GM06990 (cell line): Measurements from ENCODE around the gene CDK13.
"Not testable (repeated sequence)": the region's sequence is repeated elsewhere in the genome, so short reads cannot be mapped to it uniquely, and the experiment has no call there.

Experiments used
- DNase-seq: peaks from one replicate; pipeline ENCODE4 v3.0.0-alpha.2; 2011; ENCODE audit not compliant: insufficient read length; ENCODE audit errors: extremely low read depth
- H3K27me3 ChIP-seq: replicated peaks from 2 replicates; pipeline ENCODE4 v1.6.0; 2011; ENCODE audit warnings: low read length; ENCODE audit not compliant: control insufficient read depth, insufficient read depth
- H3K36me3 ChIP-seq: 2 replicates; pipeline ENCODE4 v1.5.1; 2011; ENCODE audit warnings: low read length; ENCODE audit not compliant: control insufficient read depth, insufficient read depth
- H3K4me3 ChIP-seq: replicated peaks from 2 replicates; pipeline ENCODE4 v1.5.1; 2011; ENCODE audit warnings: low read depth, mild to moderate bottlenecking, control low read depth, low read length
- TF ChIP-seq, protein P1 (sequence below): IDR thresholded peaks from 2 replicates; pipeline ENCODE4 v1.5.1; 2011; ENCODE audit warnings: low read length, control low read depth, mild to moderate bottlenecking, inconsistent platforms; ENCODE audit not compliant: insufficient read depth, poor library complexity, severe bottlenecking

CDK13 gene

DNA sequence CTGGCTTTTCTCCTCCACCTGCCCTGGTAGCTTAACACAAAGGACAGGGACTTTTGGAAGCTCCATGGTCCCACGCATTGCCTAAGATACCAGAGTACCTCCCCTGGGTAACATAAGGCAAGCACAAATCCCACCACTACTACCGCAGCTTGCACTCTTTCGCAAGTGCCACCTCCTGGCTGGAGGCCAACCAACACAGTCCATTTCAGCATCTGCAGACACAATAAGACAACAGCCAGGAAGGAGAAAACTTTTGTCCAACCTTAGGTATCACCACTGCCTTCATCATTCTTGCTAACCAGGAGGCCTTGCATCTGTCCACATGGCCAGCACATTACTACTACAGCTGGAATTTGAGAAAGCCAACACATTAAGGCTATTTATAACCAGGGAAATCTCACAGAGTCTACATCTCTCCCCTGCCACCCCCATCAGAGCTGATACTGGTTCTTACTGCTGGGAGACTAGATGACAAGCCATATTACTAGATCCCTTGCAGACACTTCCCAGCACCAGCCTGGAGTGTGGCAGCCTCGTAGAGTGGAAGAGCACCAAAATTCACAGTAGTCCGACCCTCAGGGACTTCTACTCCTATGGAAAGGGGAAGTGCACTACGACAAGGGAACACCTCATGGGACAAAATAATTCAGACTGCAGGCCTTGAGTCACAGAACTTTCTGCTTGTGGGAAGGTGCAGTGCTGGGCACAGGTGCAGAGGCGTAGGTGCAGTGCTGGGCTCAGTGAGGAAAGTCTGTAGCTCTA is 39.8 kb upstream of the CDK13 start:
- H3K27me3 ChIP-seq: no peaks in the 10 kb centered on the region
- no peak overlapping the region for H3K4me3 ChIP-seq
- no peaks in the 10 kb centered on the region for H3K36me3 ChIP-seq
- DNase-seq: no peak
- TF ChIP-seq, protein P1, sequence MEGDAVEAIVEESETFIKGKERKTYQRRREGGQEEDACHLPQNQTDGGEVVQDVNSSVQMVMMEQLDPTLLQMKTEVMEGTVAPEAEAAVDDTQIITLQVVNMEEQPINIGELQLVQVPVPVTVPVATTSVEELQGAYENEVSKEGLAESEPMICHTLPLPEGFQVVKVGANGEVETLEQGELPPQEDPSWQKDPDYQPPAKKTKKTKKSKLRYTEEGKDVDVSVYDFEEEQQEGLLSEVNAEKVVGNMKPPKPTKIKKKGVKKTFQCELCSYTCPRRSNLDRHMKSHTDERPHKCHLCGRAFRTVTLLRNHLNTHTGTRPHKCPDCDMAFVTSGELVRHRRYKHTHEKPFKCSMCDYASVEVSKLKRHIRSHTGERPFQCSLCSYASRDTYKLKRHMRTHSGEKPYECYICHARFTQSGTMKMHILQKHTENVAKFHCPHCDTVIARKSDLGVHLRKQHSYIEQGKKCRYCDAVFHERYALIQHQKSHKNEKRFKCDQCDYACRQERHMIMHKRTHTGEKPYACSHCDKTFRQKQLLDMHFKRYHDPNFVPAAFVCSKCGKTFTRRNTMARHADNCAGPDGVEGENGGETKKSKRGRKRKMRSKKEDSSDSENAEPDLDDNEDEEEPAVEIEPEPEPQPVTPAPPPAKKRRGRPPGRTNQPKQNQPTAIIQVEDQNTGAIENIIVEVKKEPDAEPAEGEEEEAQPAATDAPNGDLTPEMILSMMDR: no peak

DNA sequence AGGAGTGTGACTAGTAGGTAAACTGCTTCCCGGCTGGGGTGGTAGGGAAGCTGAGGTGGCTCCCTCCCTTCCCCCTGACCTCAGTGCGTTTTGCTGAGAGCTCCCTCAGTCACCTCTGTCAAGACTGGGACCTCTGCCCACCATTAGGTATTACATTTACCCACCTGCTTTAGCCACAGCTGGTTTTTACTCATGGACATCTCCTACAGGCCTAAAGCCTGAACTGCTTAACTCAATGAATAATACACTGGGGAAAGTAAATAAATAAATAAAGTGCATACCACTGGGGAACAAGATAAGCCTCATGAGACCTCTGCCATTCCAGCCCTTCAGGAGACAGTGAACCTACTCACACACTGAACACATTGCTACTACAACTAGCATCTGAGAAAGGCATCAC is 38.9 kb upstream of the CDK13 start:
- Histone ChIP-seq H3K27me3 (no peaks in the 10 kb centered on the region), H3K36me3 (no peaks in the 10 kb centered on the region), H3K4me3 (no peak overlapping the region)
- DNase-seq: no peak
- TF ChIP-seq, protein P1: no peak

GRCh38 chr7:39915847-39916246 is 34.2 kb upstream of the CDK13 start:
- not testable (repeated sequence) for H3K36me3 ChIP-seq, DNase-seq, H3K4me3 ChIP-seq, H3K27me3 ChIP-seq

DNA sequence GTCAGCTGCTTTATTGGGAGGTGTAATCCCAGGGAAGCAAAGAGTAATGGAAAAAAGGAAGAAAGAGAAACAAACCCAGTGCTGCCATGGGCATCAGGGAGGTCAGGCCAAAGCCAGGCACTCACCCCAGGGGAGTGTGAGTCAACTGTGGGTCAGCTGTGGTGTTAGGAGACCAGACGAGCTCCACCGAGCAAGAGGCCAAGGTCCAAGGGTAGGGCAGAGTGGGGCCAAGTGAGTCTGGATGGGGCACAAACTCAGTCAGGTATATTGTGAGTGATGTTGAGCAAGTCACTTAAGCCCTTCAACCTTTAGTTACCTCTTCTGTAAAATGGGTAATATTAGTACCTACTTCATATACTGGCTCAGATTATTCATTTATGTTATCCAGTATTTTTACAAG is 30.4 kb upstream of the CDK13 start:
- no peaks in the 10 kb centered on the region for H3K36me3 ChIP-seq
- DNase-seq: no peak
- no peaks in the 10 kb centered on the region; the same call in 1 of the 2 replicates for H3K27me3 ChIP-seq
- TF ChIP-seq, protein P1: no peak
- no peak overlapping the region for H3K4me3 ChIP-seq

- no peak for DNase-seq
- Histone ChIP-seq H3K36me3 (no peaks in the 10 kb centered on the region), H3K27me3 (no peaks in the 10 kb centered on the region; the same call in 1 of the 2 replicates), H3K4me3 (no peak overlapping the region)
- TF ChIP-seq, protein P1: no peak
These were observed 28.4 kb upstream of the CDK13 start for GRCh38 chr7:39921506-39922175.

- TF ChIP-seq, protein P1: no peak
- Histone ChIP-seq H3K36me3 (no peaks in the 10 kb centered on the region), H3K27me3 (no peaks in the 10 kb centered on the region; the same call in 1 of the 2 replicates), H3K4me3 (no peak overlapping the region)
- DNase-seq: no peak
These were observed 27.5 kb upstream of the CDK13 start for GRCh38 chr7:39922580-39922979.
